ENCODE data around the gene DNAI1.
"Not testable (repeated sequence)": the region's sequence is repeated elsewhere in the genome, so short reads cannot be mapped to it uniquely, and the experiment has no call there.

- TF ChIP-seq CTCF (conservative IDR thresholded peaks at IDR 0.05 in 1 of 2, IDR thresholded peaks at IDR 0.05 in 1 of 2; ENCODE audit: extremely low read depth in 1 of 2, insufficient read depth in 1 of 2, low read depth in 1 of 2, low read length in 2 of 2); EZH2 (IDR thresholded peaks at IDR 0.05; ENCODE audit: borderline replicate concordance, low read length): not testable (repeated sequence)
These were observed 73.4 kb downstream of the DNAI1 start for GRCh38 chr9:34532041-34532440.
